HCT116 (cell line): ENCODE results near the gene TMCC3. TPM values are rescaled to one million over a fixed set of nuclear protein-coding genes. Genes with fewer than 3 reads are reported as not detected.

Experiments
- ATAC-seq: fragments of 200-7000 bp; cut with Tn5 transposase; 2 replicates; pipeline ENCODE4 v1.9.1; 2020; ENCODE audit warnings: mild to moderate bottlenecking, moderate library complexity
- BruUV-seq: library from RNA; stranded (reverse); fragments of 400-500 nt; replicated peaks from 2 replicates; lab custom pipeline; 2021; lab: Mats Ljungman, UMichigan
- CTCF ChIA-PET: fragments of 300-600 bp; sonication (Branson Sonifier 250); formaldehyde crosslinking; loops from one replicate; lab custom pipeline; 2021; ENCODE audit warnings: antibody characterized with exemption; lab: Charles Lee
- POLR2A ChIA-PET: fragments of 300-600, 350-600 bp; sonication (Branson Sonifier 250); formaldehyde crosslinking; loops from one replicate; lab custom pipeline; 2021; ENCODE audit warnings: antibody characterized with exemption; lab: Charles Lee
- RAD21 ChIA-PET, 2 experiments: fragments of 300-600 bp; sonication (Branson Sonifier 250); formaldehyde crosslinking; loops; one replicate each; lab custom pipeline; 2023; ENCODE audit warnings: low total read pairs in 2 of 2; ENCODE audit not compliant: uncharacterized antibody in 2 of 2, unreplicated experiment in 2 of 2, low non-redundant PET in 1 of 2; lab: Charles Lee
- DNase-seq: peaks from one replicate; pipeline ENCODE4 v3.0.0-alpha.2; 2010; ENCODE audit warnings: low read depth, low spot score
- H2AFZ ChIP-seq: fragments of 200-600 bp; shearing (Covaris generic), sonication (generic); 2 replicates; pipeline ENCODE4 v1.6.1; 2017; ENCODE audit warnings: low read depth, mixed run types, mixed read lengths, antibody characterized with exemption, low read length; ENCODE audit not compliant: poor library complexity, severe bottlenecking
- H3K27ac ChIP-seq: 2 replicates; pipeline ENCODE4 v1.5.1; 2012; ENCODE audit warnings: low read depth, low read length
- H3K27me3 ChIP-seq: fragments of 200-600 bp; sonication (generic); 2 replicates; pipeline ENCODE4 v1.6.1; 2016; ENCODE audit warnings: mixed run types, low read length, mixed read lengths; ENCODE audit not compliant: insufficient read depth
- H3K36me3 ChIP-seq, 2 experiments: fragments of 200-500 bp in 1 of 2; fragments of 200-600 bp in 1 of 2; sonication (Bioruptor generic) in 1 of 2; sonication (generic) in 1 of 2; 2 replicates each; pipeline versions ENCODE4 v1.5.1 to v1.6.1; 2014 to 2016; ENCODE audit warnings: low read length in 2 of 2, inconsistent platforms in 1 of 2, mixed read lengths in 1 of 2, mixed run types in 1 of 2; ENCODE audit not compliant: insufficient read depth in 2 of 2, control insufficient read depth in 1 of 2
- H3K4me1 ChIP-seq, 2 experiments: fragments of 200-600 bp in 1 of 2; sonication (generic) in 1 of 2; 2 replicates each; pipeline versions ENCODE4 v1.5.1 to v1.6.1; 2012 to 2017; ENCODE audit warnings: low read length in 2 of 2, inconsistent platforms in 1 of 2, mild to moderate bottlenecking in 1 of 2, mixed read lengths in 1 of 2, mixed run types in 1 of 2, moderate library complexity in 1 of 2; ENCODE audit not compliant: insufficient read depth in 2 of 2, control insufficient read depth in 1 of 2
- H3K4me2 ChIP-seq: fragments of 200-600 bp; sonication (generic); 2 replicates; pipeline ENCODE4 v1.6.1; 2017; ENCODE audit warnings: mixed run types, low read length, mixed read lengths
- H3K4me3 ChIP-seq, 2 experiments: fragments of 200-600 bp in 1 of 2; sonication (generic) in 1 of 2; replicated peaks in 1 of 2; 2 replicates each; pipeline ENCODE4 v1.5.1; 2011 to 2016; ENCODE audit warnings: low read length in 2 of 2, control low read depth in 1 of 2, low read depth in 1 of 2, mild to moderate bottlenecking in 1 of 2, mixed read lengths in 1 of 2, mixed run types in 1 of 2
- H3K79me2 ChIP-seq: fragments of 200-600 bp; sonication (generic); 2 replicates; pipeline ENCODE4 v1.6.1; 2017; ENCODE audit warnings: mild to moderate bottlenecking, mixed run types, low read length, moderate library complexity, mixed read lengths; ENCODE audit not compliant: insufficient read depth
- H3K9ac ChIP-seq: fragments of 200-600 bp; sonication (generic); 2 replicates; pipeline ENCODE4 v1.6.1; 2016; ENCODE audit warnings: low read length, mixed read lengths
- H3K9me2 ChIP-seq: fragments of 200-600 bp; sonication (generic), shearing (Covaris generic); 2 replicates; pipeline ENCODE4 v1.6.1; 2017; ENCODE audit warnings: mixed run types, mild to moderate bottlenecking, moderate library complexity; ENCODE audit not compliant: insufficient read depth
- H3K9me3 ChIP-seq, 2 experiments: fragments of 200-500 bp in 1 of 2; fragments of 200-600 bp in 1 of 2; sonication (Bioruptor generic) in 1 of 2; sonication (generic) in 1 of 2; 2 replicates each; pipeline ENCODE4 v1.6.1; 2014 to 2017; ENCODE audit warnings: low read length in 2 of 2, mixed read lengths in 2 of 2, inconsistent platforms in 1 of 2, low read depth in 1 of 2, mild to moderate bottlenecking in 1 of 2, mixed run types in 1 of 2, moderate library complexity in 1 of 2; ENCODE audit not compliant: control insufficient read depth in 1 of 2, insufficient read depth in 1 of 2
- H4K20me1 ChIP-seq: fragments of 200-600 bp; sonication (generic), shearing (Covaris generic); 2 replicates; pipeline ENCODE4 v1.6.1; 2017; ENCODE audit warnings: mixed run types, mild to moderate bottlenecking, moderate library complexity; ENCODE audit not compliant: insufficient read depth
- POLR2A ChIP-seq: IDR thresholded peaks from 2 replicates; pipeline ENCODE4 v1.7.0; 2011; ENCODE audit warnings: borderline replicate concordance; ENCODE audit not compliant: insufficient read depth, insufficient read length; ENCODE audit errors: extremely low read depth
- RAD21 ChIP-seq: IDR thresholded peaks from 2 replicates; pipeline ENCODE4 v1.6.1; 2012; ENCODE audit warnings: low read depth, mild to moderate bottlenecking
- SIN3A ChIP-seq: IDR thresholded peaks from 2 replicates; pipeline ENCODE4 v1.6.1; 2012; ENCODE audit warnings: low read depth
- SRF ChIP-seq: IDR thresholded peaks from 2 replicates; pipeline ENCODE4 v1.6.1; 2012; ENCODE audit warnings: low read depth
- TCF7L2 ChIP-seq: IDR thresholded peaks from 2 replicates; pipeline ENCODE4 v1.7.0; 2011; ENCODE audit warnings: borderline replicate concordance, inconsistent platforms; ENCODE audit not compliant: insufficient read depth, insufficient read length; ENCODE audit errors: extremely low read depth
- YY1 ChIP-seq: IDR thresholded peaks from 2 replicates; pipeline ENCODE4 v1.6.1; 2011; ENCODE audit warnings: low read length, low read depth, moderate library complexity, mild to moderate bottlenecking; ENCODE audit not compliant: insufficient replicate concordance; ENCODE audit errors: extremely low read depth
- ZFX ChIP-seq: fragments of 450-650 bp; IDR thresholded peaks from 2 replicates; pipeline ENCODE4 v1.6.1; 2017
- intact Hi-C: fragments of 100-400 bp; cut with micrococcal nuclease; formaldehyde crosslinking; loops from 2 replicates; pipeline ENCODE4 v1.10.0; 2022
- total RNA-seq: library from RNA; stranded (reverse); gene quantifications from one replicate; pipeline ENCODE4 v1.2.1, GENCODE V29; 2021; ENCODE audit not compliant: unreplicated experiment
- TF ChIP-seq, protein P1 (sequence below): IDR thresholded peaks from 2 replicates; pipeline ENCODE4 v1.6.1; 2011; ENCODE audit warnings: mild to moderate bottlenecking, low read length, moderate library complexity; ENCODE audit not compliant: insufficient replicate concordance; ENCODE audit errors: extremely low read depth

The TMCC3 gene
- total RNA-seq, 1 experiment from 2014 or later: 4.5 TPM

DNA sequence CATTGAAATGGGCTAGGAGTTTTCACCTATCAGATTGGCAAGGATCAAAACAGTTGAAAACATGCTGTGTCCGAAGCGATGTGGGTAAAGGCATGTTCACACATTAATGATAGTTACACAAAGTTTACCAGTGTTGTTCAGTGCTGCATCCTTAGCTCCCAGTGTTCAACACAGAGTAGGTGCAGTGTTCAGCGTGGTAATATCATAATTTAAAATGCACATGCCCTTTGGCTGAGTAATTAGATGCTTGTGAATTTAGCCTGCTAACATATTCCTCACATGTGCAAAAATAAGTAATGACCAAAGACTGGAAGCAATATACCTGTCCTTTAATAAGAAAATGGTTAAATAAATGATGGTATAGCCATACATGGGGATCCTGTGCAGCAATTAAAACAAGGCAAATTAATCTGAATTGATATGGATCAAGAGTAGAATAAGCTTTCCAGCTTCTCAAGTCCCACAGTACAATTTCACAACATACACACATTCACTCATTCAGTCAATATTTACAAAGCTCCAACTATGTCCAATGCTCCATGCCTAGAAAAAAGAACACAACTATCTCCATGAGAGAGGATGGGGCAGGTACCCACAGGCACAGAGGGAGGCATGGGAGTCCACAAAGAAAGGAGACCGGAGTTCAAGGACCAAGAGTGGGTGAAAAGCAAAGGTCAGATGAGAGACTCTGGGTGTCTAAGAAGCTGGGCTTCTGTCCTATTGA is 12.8 kb downstream of the TMCC3 start:
- Histone ChIP-seq H3K9me2 (no peaks in the 10 kb centered on the region), H3K27me3 (no peaks in the 10 kb centered on the region)
- no TSS peak for BruUV-seq
- TF ChIP-seq RAD21 (no peak), POLR2A (no peak), YY1 (no peak), ZFX (no peak)
- TF ChIP-seq, all 23 proteins: peak for 0
- no peaks in the 10 kb centered on the region for H3K36me3 ChIP-seq
- H3K4me3 ChIP-seq: no peak overlapping the region
- ATAC-seq (no peak), DNase-seq (no peak)
- no peaks in the 10 kb centered on the region for H3K4me1 ChIP-seq
- H4K20me1 ChIP-seq: no peaks in the 10 kb centered on the region
- ChIA-PET POLR2A (no interaction called here), CTCF (no interaction called here), RAD21 (no interaction called here)
- no peaks in the 10 kb centered on the region for H3K9me3 ChIP-seq
- no peak overlapping the region for H3K9ac ChIP-seq
- no peaks in the 10 kb centered on the region for H3K79me2 ChIP-seq
- intact Hi-C loops: no loop called here
- H3K4me2 ChIP-seq: no peak overlapping the region
- no peak overlapping the region for H2AFZ ChIP-seq
- H3K27ac ChIP-seq: no peak overlapping the region

DNA sequence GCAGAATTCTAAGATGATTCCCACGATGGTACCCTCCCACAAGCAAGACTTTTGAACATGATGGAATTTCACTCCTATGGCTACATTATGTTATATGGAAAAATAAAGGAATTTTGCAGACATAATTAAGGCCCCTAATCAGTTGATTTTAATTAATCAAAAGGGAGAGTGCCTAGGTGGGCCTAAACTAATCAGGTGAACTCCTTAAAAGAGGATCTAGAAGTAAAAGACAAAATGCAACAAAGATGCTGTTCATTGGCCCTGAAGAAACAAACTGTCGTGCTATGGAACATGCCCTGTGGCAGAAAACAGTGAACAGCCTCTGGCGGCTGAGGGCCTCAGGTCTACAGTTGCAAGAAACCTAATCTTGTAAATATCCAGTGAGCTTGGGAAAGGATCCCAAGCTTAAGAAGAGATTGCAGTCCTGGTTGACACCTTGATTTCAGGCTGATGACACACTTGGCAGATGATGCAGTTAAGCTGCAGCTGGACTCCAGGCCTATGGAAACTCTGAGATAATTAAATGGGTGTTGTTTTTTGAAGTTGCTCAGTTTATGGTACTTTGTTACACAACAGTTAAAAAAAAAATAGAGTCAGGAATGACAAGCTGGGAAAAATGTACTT is 13.8 kb downstream of the TMCC3 start:
- H3K27me3 ChIP-seq: no peaks in the 10 kb centered on the region
- ChIA-PET CTCF (no interaction called here), POLR2A (no interaction called here), RAD21 (no interaction called here)
- H3K27ac ChIP-seq: no peak overlapping the region
- no peaks in the 10 kb centered on the region for H3K4me1 ChIP-seq
- no peaks in the 10 kb centered on the region for H3K9me3 ChIP-seq
- no peaks in the 10 kb centered on the region for H3K79me2 ChIP-seq
- H3K36me3 ChIP-seq: no peaks in the 10 kb centered on the region
- DNase-seq (no peak), ATAC-seq (no peak)
- no TSS peak for BruUV-seq
- intact Hi-C loops: no loop called here
- no peaks in the 10 kb centered on the region for H4K20me1 ChIP-seq
- H3K9ac ChIP-seq: no peak overlapping the region
- no peaks in the 10 kb centered on the region for H3K9me2 ChIP-seq
- H2AFZ ChIP-seq: no peak overlapping the region
- H3K4me2 ChIP-seq: no peak overlapping the region
- TF ChIP-seq, protein P1, sequence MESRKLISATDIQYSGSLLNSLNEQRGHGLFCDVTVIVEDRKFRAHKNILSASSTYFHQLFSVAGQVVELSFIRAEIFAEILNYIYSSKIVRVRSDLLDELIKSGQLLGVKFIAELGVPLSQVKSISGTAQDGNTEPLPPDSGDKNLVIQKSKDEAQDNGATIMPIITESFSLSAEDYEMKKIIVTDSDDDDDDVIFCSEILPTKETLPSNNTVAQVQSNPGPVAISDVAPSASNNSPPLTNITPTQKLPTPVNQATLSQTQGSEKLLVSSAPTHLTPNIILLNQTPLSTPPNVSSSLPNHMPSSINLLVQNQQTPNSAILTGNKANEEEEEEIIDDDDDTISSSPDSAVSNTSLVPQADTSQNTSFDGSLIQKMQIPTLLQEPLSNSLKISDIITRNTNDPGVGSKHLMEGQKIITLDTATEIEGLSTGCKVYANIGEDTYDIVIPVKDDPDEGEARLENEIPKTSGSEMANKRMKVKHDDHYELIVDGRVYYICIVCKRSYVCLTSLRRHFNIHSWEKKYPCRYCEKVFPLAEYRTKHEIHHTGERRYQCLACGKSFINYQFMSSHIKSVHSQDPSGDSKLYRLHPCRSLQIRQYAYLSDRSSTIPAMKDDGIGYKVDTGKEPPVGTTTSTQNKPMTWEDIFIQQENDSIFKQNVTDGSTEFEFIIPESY: no peak
- TF ChIP-seq SRF (no peak), YY1 (no peak), POLR2A (no peak), SIN3A (no peak), TCF7L2 (no peak)
- H3K4me3 ChIP-seq: no peak overlapping the region
